HG02571 (cell line): ENCODE data around the gene SEZ6.

ENCODE experiments used
- ATAC-seq: cut with Tn5 transposase; IDR thresholded peaks from one replicate; pipeline ENCODE4 v1.9.1; 2021; ENCODE audit warnings: mild to moderate bottlenecking, moderate library complexity; ENCODE audit not compliant: unreplicated experiment

Gene SEZ6

GRCh38 chr17:28977659-28978355 lies 28.0 kb downstream of the SEZ6 start:
- ATAC-seq, result no peak

GRCh38 chr17:28975646-28976045 lies 30.2 kb downstream of the SEZ6 start:
- no peak for ATAC-seq

GRCh38 chr17:28975031-28975430 lies 30.8 kb downstream of the SEZ6 start:
- no peak for ATAC-seq

- ATAC-seq, result no peak
Measured at GRCh38 chr17:28974451-28974850, 31.4 kb downstream of the SEZ6 start.

- no peak for ATAC-seq
Measured at GRCh38 chr17:28973425-28973824, 32.4 kb downstream of the SEZ6 start.

- no peak for ATAC-seq
Measured at GRCh38 chr17:28972437-28972836, 33.4 kb downstream of the SEZ6 start.

- no peak for ATAC-seq
Measured at GRCh38 chr17:28970879-28971278, 35.0 kb downstream of the SEZ6 start.

GRCh38 chr17:28969706-28970393 lies 36.0 kb downstream of the SEZ6 start:
- no peak for ATAC-seq

- no peak for ATAC-seq
Measured at GRCh38 chr17:28968914-28969295, 36.9 kb downstream of the SEZ6 start.

- no peak for ATAC-seq
Measured at GRCh38 chr17:28968231-28968913, 37.5 kb downstream of the SEZ6 start.

- no peak for ATAC-seq
Measured at GRCh38 chr17:28967221-28968135, 38.4 kb downstream of the SEZ6 start.

GRCh38 chr17:28963841-28964240 lies 42.0 kb downstream of the SEZ6 start:
- ATAC-seq, result no peak

- ATAC-seq, result no peak
Measured at GRCh38 chr17:28963055-28963611, 42.7 kb downstream of the SEZ6 start.

- ATAC-seq, result no peak
Measured at GRCh38 chr17:28961391-28961790, 44.4 kb downstream of the SEZ6 start.

GRCh38 chr17:28960256-28961061 lies 45.4 kb downstream of the SEZ6 start:
- no peak for ATAC-seq

GRCh38 chr17:28959471-28959871 lies 46.4 kb downstream of the SEZ6 start:
- no peak for ATAC-seq

- no peak for ATAC-seq
Measured at GRCh38 chr17:28958820-28959455, 46.9 kb downstream of the SEZ6 start.

- no peak for ATAC-seq
Measured at GRCh38 chr17:28957992-28958355, 47.9 kb downstream of the SEZ6 start.

- ATAC-seq, result no peak
Measured at GRCh38 chr17:28957277-28957991, 48.4 kb downstream of the SEZ6 start.
